Measurements from ENCODE around the gene HPX.

DNA sequence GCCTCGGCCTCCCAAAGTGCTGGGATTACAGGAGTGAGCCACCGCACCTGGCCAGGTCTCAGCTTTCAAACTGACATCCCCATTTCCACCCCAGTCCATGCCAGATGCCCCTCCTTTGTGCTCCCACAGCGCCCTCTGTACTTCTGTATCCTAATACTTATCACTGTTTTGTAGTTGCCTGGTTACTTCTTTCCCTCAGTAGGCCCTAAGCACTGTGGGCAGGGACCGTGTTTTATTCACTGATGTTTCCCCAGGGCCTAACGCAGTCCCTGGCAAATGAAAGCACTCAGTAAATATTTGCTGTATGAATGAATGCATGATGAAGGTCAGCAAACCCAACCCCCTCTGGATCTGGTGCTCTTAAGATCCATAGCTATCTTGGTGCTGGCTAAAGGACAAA, 35.1 kb upstream of the HPX start:
- TF ChIP-seq, protein P1, sequence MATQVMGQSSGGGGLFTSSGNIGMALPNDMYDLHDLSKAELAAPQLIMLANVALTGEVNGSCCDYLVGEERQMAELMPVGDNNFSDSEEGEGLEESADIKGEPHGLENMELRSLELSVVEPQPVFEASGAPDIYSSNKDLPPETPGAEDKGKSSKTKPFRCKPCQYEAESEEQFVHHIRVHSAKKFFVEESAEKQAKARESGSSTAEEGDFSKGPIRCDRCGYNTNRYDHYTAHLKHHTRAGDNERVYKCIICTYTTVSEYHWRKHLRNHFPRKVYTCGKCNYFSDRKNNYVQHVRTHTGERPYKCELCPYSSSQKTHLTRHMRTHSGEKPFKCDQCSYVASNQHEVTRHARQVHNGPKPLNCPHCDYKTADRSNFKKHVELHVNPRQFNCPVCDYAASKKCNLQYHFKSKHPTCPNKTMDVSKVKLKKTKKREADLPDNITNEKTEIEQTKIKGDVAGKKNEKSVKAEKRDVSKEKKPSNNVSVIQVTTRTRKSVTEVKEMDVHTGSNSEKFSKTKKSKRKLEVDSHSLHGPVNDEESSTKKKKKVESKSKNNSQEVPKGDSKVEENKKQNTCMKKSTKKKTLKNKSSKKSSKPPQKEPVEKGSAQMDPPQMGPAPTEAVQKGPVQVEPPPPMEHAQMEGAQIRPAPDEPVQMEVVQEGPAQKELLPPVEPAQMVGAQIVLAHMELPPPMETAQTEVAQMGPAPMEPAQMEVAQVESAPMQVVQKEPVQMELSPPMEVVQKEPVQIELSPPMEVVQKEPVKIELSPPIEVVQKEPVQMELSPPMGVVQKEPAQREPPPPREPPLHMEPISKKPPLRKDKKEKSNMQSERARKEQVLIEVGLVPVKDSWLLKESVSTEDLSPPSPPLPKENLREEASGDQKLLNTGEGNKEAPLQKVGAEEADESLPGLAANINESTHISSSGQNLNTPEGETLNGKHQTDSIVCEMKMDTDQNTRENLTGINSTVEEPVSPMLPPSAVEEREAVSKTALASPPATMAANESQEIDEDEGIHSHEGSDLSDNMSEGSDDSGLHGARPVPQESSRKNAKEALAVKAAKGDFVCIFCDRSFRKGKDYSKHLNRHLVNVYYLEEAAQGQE (IDR thresholded peaks at IDR 0.05; ENCODE audit: insufficient read depth in 1 of 2, low read depth in 2 of 2, low read length in 2 of 2) = no peak
- TF ChIP-seq POLR2AphosphoS5 (IDR thresholded peaks at IDR 0.05; ENCODE audit: low read depth, low read length) = no peak
